HepG2 (cell line): ENCODE results near the gene OR8J1.

ENCODE experiments used
- CTCF ChIP-seq: sonication (generic); formaldehyde crosslinking; IDR thresholded peaks from 2 replicates; pipeline ENCODE4 v1.5.0; 2020; ENCODE audit warnings: mild to moderate bottlenecking, missing genetic modification reagents, moderate library complexity
- PBX3 ChIP-seq: sonication (generic); formaldehyde crosslinking; IDR thresholded peaks from 2 replicates; pipeline ENCODE4 v1.8.1; 2023; ENCODE audit warnings: missing genetic modification reagents, inconsistent platforms, borderline replicate concordance
- SAP130 ChIP-seq: IDR thresholded peaks from 2 replicates; pipeline ENCODE4 v1.6.1; 2016; ENCODE audit warnings: low read depth
- UBTF ChIP-seq: sonication (generic); formaldehyde crosslinking; IDR thresholded peaks from 2 replicates; pipeline ENCODE4 v1.4.0; 2020; ENCODE audit warnings: mild to moderate bottlenecking, missing genetic modification reagents

- TF ChIP-seq PBX3 (CRISPR knock-in tag) = no peak
- TF ChIP-seq CTCF (CRISPR knock-in tag) = no peak
- no peak for TF ChIP-seq SAP130
- no peak for TF ChIP-seq UBTF (CRISPR knock-in tag)
Observed at GRCh38 chr11:56340289-56340688, 13.8 kb upstream of the OR8J1 start.
